HG03108 (cell line): ENCODE measurements around the gene OR51B2.
"Not testable (repeated sequence)": the region's sequence is repeated elsewhere in the genome, so short reads cannot be mapped to it uniquely, and the experiment has no call there.

Experiments
- ATAC-seq: cut with Tn5 transposase; IDR thresholded peaks from one replicate; pipeline ENCODE4 v1.9.1; 2021; ENCODE audit warnings: moderate library complexity; ENCODE audit not compliant: unreplicated experiment

OR51B2 gene

GRCh38 chr11:5324197-5324596 is at the start of gene OR51B2:
Gene OR51B2, minus strand, starts transcription at chr11:5324297. Its CDS starts 0 bp downstream, at chr11:5324297.
- ATAC-seq, result no peak

- ATAC-seq, result no peak
Measured at GRCh38 chr11:5369789-5370188, 45.7 kb upstream of the OR51B2 start.

- ATAC-seq, result no peak
Measured at GRCh38 chr11:5368502-5369043, 44.5 kb upstream of the OR51B2 start.

GRCh38 chr11:5367448-5368074 is 43.5 kb upstream of the OR51B2 start:
- no peak for ATAC-seq

GRCh38 chr11:5366856-5367255 is 42.8 kb upstream of the OR51B2 start:
- no peak for ATAC-seq

- ATAC-seq, result not testable (repeated sequence)
Measured at GRCh38 chr11:5366365-5366764, 42.3 kb upstream of the OR51B2 start.

- ATAC-seq, result no peak
Measured at GRCh38 chr11:5364214-5364613, 40.1 kb upstream of the OR51B2 start.

GRCh38 chr11:5363679-5364078 is 39.6 kb upstream of the OR51B2 start:
- no peak for ATAC-seq

- ATAC-seq, result no peak
Measured at GRCh38 chr11:5362017-5362625, 38.0 kb upstream of the OR51B2 start.

- ATAC-seq, result not testable (repeated sequence)
Measured at GRCh38 chr11:5356031-5356430, 31.9 kb upstream of the OR51B2 start.

GRCh38 chr11:5351208-5351607 is 27.1 kb upstream of the OR51B2 start, which contains the start of gene OR51B6:
Gene OR51B6, plus strand, starts transcription at chr11:5351508. Its CDS starts 0 bp downstream, at chr11:5351508.
- no peak for ATAC-seq

GRCh38 chr11:5349550-5349949 is 25.5 kb upstream of the OR51B2 start:
- ATAC-seq, result no peak

GRCh38 chr11:5348551-5349194 is 24.6 kb upstream of the OR51B2 start:
- ATAC-seq, result no peak

- ATAC-seq, result no peak
Measured at GRCh38 chr11:5345831-5346230, 21.7 kb upstream of the OR51B2 start.

- no peak for ATAC-seq
Measured at GRCh38 chr11:5343474-5344335, 19.6 kb upstream of the OR51B2 start, which contains the start of gene OR51B5. Gene OR51B5, minus strand, starts transcription at chr11:5343524. Its CDS starts 0 bp downstream, at chr11:5343524.

GRCh38 chr11:5339771-5340322 is 15.8 kb upstream of the OR51B2 start:
- ATAC-seq, result peak; percentile 78

- ATAC-seq, result not testable (repeated sequence)
Measured at GRCh38 chr11:5337253-5337652, 13.2 kb upstream of the OR51B2 start.

- no peak for ATAC-seq
Measured at GRCh38 chr11:5336331-5336730, 12.2 kb upstream of the OR51B2 start.

GRCh38 chr11:5335170-5335569 is 11.1 kb upstream of the OR51B2 start:
- no peak for ATAC-seq

GRCh38 chr11:5317292-5317691 is 6.8 kb downstream of the OR51B2 start:
- no peak for ATAC-seq
